Measurements from ENCODE around the gene OR5M8.
A peak's percentile ranks its signal among the peaks of the same experiment; 100 is the strongest.

OR5M8 gene

GRCh38 chr11:56491270-56491669 lies at the start of gene OR5M8:
TSS of gene OR5M8 (minus strand) at chr11:56491370. CDS start at chr11:56491370, 0 bp downstream.
- no peak for DNase-seq

- no peak for DNase-seq
Observed at GRCh38 chr11:56533054-56533740, 42.0 kb upstream of the OR5M8 start.

GRCh38 chr11:56531856-56532255 lies 40.7 kb upstream of the OR5M8 start:
- no peak for DNase-seq

- peak; percentile 1 for DNase-seq
Observed at GRCh38 chr11:56522008-56522407, 30.8 kb upstream of the OR5M8 start.

GRCh38 chr11:56513280-56513679 lies 22.1 kb upstream of the OR5M8 start:
- no peak for DNase-seq

- DNase-seq, result no peak
Observed at GRCh38 chr11:56509439-56509838, 18.3 kb upstream of the OR5M8 start.

- no peak for DNase-seq
Observed at GRCh38 chr11:56497010-56497409, 5.8 kb upstream of the OR5M8 start.

GRCh38 chr11:56495117-56495516 lies 3.9 kb upstream of the OR5M8 start:
- DNase-seq, result no peak

- DNase-seq, result no peak
Observed at GRCh38 chr11:56486801-56487200, 4.4 kb downstream of the OR5M8 start.

- no peak for DNase-seq
Observed at GRCh38 chr11:56474729-56475235, 16.4 kb downstream of the OR5M8 start.

GRCh38 chr11:56473252-56473651 lies 17.9 kb downstream of the OR5M8 start, which contains the start of gene OR5M3:
TSS of gene OR5M3 (minus strand) at chr11:56473352. CDS start at chr11:56470497, 2,855 bp downstream.
- no peak for DNase-seq

GRCh38 chr11:56457076-56457475 lies 34.1 kb downstream of the OR5M8 start:
- no peak for DNase-seq

- DNase-seq, result no peak
Observed at GRCh38 chr11:56453521-56453920, 37.6 kb downstream of the OR5M8 start.
